ENCODE data around the gene ASGR1.
"Not testable (repeated sequence)": the region's sequence is repeated elsewhere in the genome, so short reads cannot be mapped to it uniquely, and the experiment has no call there.

Gene ASGR1

GRCh38 chr17:7190276-7190917 lies 11.2 kb upstream of the ASGR1 start:
- DNase-seq, result no peak

GRCh38 chr17:7186241-7186640 lies 7.1 kb upstream of the ASGR1 start:
- DNase-seq, result no peak

GRCh38 chr17:7184647-7185046 lies 5.5 kb upstream of the ASGR1 start:
- DNase-seq, result no peak

GRCh38 chr17:7184091-7184488 lies 4.9 kb upstream of the ASGR1 start:
- DNase-seq, result no peak

GRCh38 chr17:7183433-7184090 lies 4.4 kb upstream of the ASGR1 start:
- no peak for DNase-seq

- DNase-seq, result not testable (repeated sequence)
Measured at GRCh38 chr17:7182101-7182500, 2.9 kb upstream of the ASGR1 start.

GRCh38 chr17:7178973-7179316 lies 225 bp downstream of the ASGR1 start:
- no peak for DNase-seq

- no peak for DNase-seq
Measured at GRCh38 chr17:7177954-7178477, 1.2 kb downstream of the ASGR1 start.

- peak in 3 of 4 experiments; percentile 24 to 38 (median 28) for DNase-seq
Measured at GRCh38 chr17:7177191-7177953, 1.8 kb downstream of the ASGR1 start.

GRCh38 chr17:7176841-7177190 lies 2.4 kb downstream of the ASGR1 start:
- no peak for DNase-seq

- DNase-seq, result no peak
Measured at GRCh38 chr17:7176107-7176840, 2.9 kb downstream of the ASGR1 start.

- DNase-seq, result no peak
Measured at GRCh38 chr17:7175330-7175733, 3.8 kb downstream of the ASGR1 start.

GRCh38 chr17:7174603-7175326 lies 4.4 kb downstream of the ASGR1 start:
- no peak for DNase-seq

GRCh38 chr17:7173687-7174602 lies 5.2 kb downstream of the ASGR1 start:
- DNase-seq, result no peak

- DNase-seq, result not testable (repeated sequence)
Measured at GRCh38 chr17:7172522-7173191, 6.5 kb downstream of the ASGR1 start.

GRCh38 chr17:7169565-7169908 lies 9.6 kb downstream of the ASGR1 start:
- DNase-seq, result not testable (repeated sequence)

- DNase-seq, result not testable (repeated sequence)
Measured at GRCh38 chr17:7168841-7169564, 10.2 kb downstream of the ASGR1 start.

GRCh38 chr17:7167832-7168231 lies 11.3 kb downstream of the ASGR1 start:
- DNase-seq, result no peak

- no peak for DNase-seq
Measured at GRCh38 chr17:7166873-7167272, 12.3 kb downstream of the ASGR1 start.

GRCh38 chr17:7159571-7159970 lies 19.6 kb downstream of the ASGR1 start:
- DNase-seq, result not testable (repeated sequence)
